Measurements from ENCODE around the gene GPC6.

Gene GPC6

GRCh38 chr13:93872786-93873347, 646.3 kb downstream of the GPC6 start:
- DNase-seq, result no peak

- DNase-seq, result no peak
Observed at GRCh38 chr13:93875547-93875946, 648.9 kb downstream of the GPC6 start.

GRCh38 chr13:93876236-93876635, 649.6 kb downstream of the GPC6 start:
- DNase-seq, result no peak

GRCh38 chr13:93878675-93879074, 652.1 kb downstream of the GPC6 start:
- DNase-seq, result no peak

GRCh38 chr13:93881411-93881810, 654.8 kb downstream of the GPC6 start:
- no peak for DNase-seq

GRCh38 chr13:93882086-93882651, 655.6 kb downstream of the GPC6 start:
- no peak for DNase-seq

GRCh38 chr13:93889430-93889951, 662.9 kb downstream of the GPC6 start:
- no peak for DNase-seq

GRCh38 chr13:93899981-93900380, 673.4 kb downstream of the GPC6 start:
- DNase-seq, result no peak

- no peak for DNase-seq
Observed at GRCh38 chr13:93900731-93901130, 674.1 kb downstream of the GPC6 start.

GRCh38 chr13:93903909-93904308, 677.3 kb downstream of the GPC6 start:
- no peak for DNase-seq

GRCh38 chr13:93915269-93915809, 688.7 kb downstream of the GPC6 start:
- no peak for DNase-seq

- no peak for DNase-seq
Observed at GRCh38 chr13:93922063-93922855, 695.7 kb downstream of the GPC6 start.

GRCh38 chr13:93925990-93926389, 699.4 kb downstream of the GPC6 start:
- no peak for DNase-seq

- DNase-seq, result no peak
Observed at GRCh38 chr13:93926425-93926824, 699.8 kb downstream of the GPC6 start.

- DNase-seq, result no peak
Observed at GRCh38 chr13:93927431-93927830, 700.8 kb downstream of the GPC6 start.

- no peak for DNase-seq
Observed at GRCh38 chr13:93932901-93933300, 706.3 kb downstream of the GPC6 start.

GRCh38 chr13:93936901-93937300, 710.3 kb downstream of the GPC6 start:
- no peak for DNase-seq

- DNase-seq, result no peak
Observed at GRCh38 chr13:93941444-93941843, 714.8 kb downstream of the GPC6 start.

- DNase-seq, result no peak
Observed at GRCh38 chr13:93942016-93942415, 715.4 kb downstream of the GPC6 start.

- DNase-seq, result no peak
Observed at GRCh38 chr13:93945621-93946020, 719.0 kb downstream of the GPC6 start.

GRCh38 chr13:93946994-93947393, 720.4 kb downstream of the GPC6 start:
- DNase-seq, result no peak

GRCh38 chr13:93947651-93948050, 721.0 kb downstream of the GPC6 start:
- no peak for DNase-seq

- DNase-seq, result no peak
Observed at GRCh38 chr13:93948162-93948922, 721.7 kb downstream of the GPC6 start.
